Ascending aorta (tissue), 2 donors: ENCODE measurements around the gene HIBCH. TPM values are rescaled to one million over a fixed set of nuclear protein-coding genes. Genes with fewer than 3 reads are reported as not detected.
A peak's percentile ranks its signal among the peaks of the same experiment; 100 is the strongest.
"Not testable (repeated sequence)": the region's sequence is repeated elsewhere in the genome, so short reads cannot be mapped to it uniquely, and the experiment has no call there.

Experiments
- DNase-seq, 2 donors: peaks; one replicate each; pipeline ENCODE4 v3.0.0-alpha.2; 2019; ENCODE audit warnings: low spot score in 2 of 2
- H3K27ac ChIP-seq, 2 donors: fragments of 200-600 bp; sonication (generic); one replicate each; pipeline ENCODE4 v1.5.1; 2016 to 2017; ENCODE audit warnings: mild to moderate bottlenecking in 1 of 2
- H3K27me3 ChIP-seq: fragments of 200-600 bp; sonication (generic); one replicate; pipeline ENCODE4 v1.5.1; 2017
- H3K36me3 ChIP-seq, 2 donors: fragments of 200-600 bp; sonication (generic); one replicate each; pipeline ENCODE4 v1.5.1; 2016
- H3K4me1 ChIP-seq, 2 donors: fragments of 200-600 bp; sonication (generic); one replicate each; pipeline ENCODE4 v1.5.1; 2016 to 2017; ENCODE audit warnings: mild to moderate bottlenecking in 1 of 2
- H3K4me3 ChIP-seq, 2 donors: fragments of 200-600 bp; sonication (generic); one replicate each; pipeline ENCODE4 v1.5.1; 2016 to 2017; ENCODE audit warnings: mild to moderate bottlenecking in 1 of 2
- H3K9me3 ChIP-seq, 2 donors: fragments of 200-600 bp; sonication (generic); one replicate each; pipeline ENCODE4 v1.5.1; 2016
- intact Hi-C: fragments of 100-400 bp; cut with DNase I; formaldehyde crosslinking; loops from one replicate; pipeline ENCODE4 v1.15.1; 2023
- total RNA-seq: library from RNA; depleted of rRNA; stranded (reverse); fragments of >200 nt; gene quantifications from one replicate; pipeline ENCODE4 v1.1.0, GENCODE V29; 2016
- TF ChIP-seq, protein P1 (sequence below), 3 experiments: fragments of 200-600 bp in 2 of 3; fragments of 450-650 bp in 1 of 3; sonication (generic) in 2 of 3; IDR thresholded peaks; one replicate each; pipeline ENCODE4 v1.5.1; 2016 to 2019; ENCODE audit warnings: antibody characterized with exemption in 3 of 3, mild to moderate bottlenecking in 1 of 3, moderate library complexity in 1 of 3

The HIBCH gene
- total RNA-seq, 1 donor from 2014 or later: 3.7 TPM

DNA sequence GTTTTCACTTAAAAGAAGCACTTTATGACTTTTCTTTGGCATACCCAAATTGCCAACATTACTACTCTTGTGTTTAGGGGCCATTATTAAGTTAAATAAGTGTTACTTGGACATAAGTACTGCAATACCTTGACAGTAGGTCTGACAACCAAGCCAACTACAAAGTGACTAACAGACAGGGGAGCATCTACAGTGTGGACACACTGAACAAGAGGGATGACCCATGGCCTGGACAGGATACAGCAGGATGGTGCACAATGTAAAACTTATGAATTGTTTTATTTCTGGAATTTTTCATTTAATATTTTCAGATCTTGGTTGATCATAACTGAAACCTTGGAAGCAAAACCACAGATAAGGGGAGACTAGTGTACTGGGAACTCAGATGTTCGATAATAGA lies 19.8 kb upstream of the HIBCH start:
- TF ChIP-seq, protein P1, sequence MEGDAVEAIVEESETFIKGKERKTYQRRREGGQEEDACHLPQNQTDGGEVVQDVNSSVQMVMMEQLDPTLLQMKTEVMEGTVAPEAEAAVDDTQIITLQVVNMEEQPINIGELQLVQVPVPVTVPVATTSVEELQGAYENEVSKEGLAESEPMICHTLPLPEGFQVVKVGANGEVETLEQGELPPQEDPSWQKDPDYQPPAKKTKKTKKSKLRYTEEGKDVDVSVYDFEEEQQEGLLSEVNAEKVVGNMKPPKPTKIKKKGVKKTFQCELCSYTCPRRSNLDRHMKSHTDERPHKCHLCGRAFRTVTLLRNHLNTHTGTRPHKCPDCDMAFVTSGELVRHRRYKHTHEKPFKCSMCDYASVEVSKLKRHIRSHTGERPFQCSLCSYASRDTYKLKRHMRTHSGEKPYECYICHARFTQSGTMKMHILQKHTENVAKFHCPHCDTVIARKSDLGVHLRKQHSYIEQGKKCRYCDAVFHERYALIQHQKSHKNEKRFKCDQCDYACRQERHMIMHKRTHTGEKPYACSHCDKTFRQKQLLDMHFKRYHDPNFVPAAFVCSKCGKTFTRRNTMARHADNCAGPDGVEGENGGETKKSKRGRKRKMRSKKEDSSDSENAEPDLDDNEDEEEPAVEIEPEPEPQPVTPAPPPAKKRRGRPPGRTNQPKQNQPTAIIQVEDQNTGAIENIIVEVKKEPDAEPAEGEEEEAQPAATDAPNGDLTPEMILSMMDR (IDR thresholded peaks at IDR 0.05): no peak
- Histone ChIP-seq H3K4me1 (peaks cover 0 to 6% of the 10 kb centered on the region in 2 donors), H3K9me3 (no peaks in the 10 kb centered on the region), H3K4me3 (no peak overlapping the region), H3K36me3 (no peaks in the 10 kb centered on the region), H3K27ac (no peak overlapping the region), H3K27me3 (no peaks in the 10 kb centered on the region)
- intact Hi-C loops: loop anchor here (5.0 kb wide), 1 partner anchor 33 kb away; no protein-coding TSS in a partner anchor
- no peak for DNase-seq

DNA sequence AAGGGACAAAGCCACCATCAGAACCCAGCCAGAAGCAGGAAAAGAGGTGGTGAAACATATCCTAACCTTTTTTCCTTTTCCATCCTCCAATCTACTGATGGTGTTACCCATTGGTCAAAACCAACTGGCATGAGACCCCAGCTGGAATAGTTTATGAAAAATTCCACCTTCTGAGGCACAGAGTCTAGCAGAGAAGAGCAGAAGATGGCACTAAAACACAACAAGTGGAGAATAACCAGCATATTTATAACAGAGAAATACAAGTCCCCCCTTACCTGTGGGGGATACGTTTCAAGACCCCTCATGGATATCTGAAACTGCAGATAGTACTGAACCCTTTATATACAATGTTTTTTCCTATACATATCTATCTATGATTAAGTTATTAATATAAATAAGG lies 18.8 kb upstream of the HIBCH start:
- Histone ChIP-seq H3K9me3 (no peaks in the 10 kb centered on the region), H3K27me3 (no peaks in the 10 kb centered on the region), H3K4me1 (peaks cover 0 to 6% of the 10 kb centered on the region in 2 donors), H3K36me3 (no peaks in the 10 kb centered on the region), H3K27ac (no peak overlapping the region), H3K4me3 (no peak overlapping the region)
- intact Hi-C loops: loop anchor here (5.0 kb wide), 1 partner anchor 34 kb away; no protein-coding TSS in a partner anchor
- TF ChIP-seq, protein P1 (IDR thresholded peaks at IDR 0.05): no peak
- DNase-seq: no peak

DNA sequence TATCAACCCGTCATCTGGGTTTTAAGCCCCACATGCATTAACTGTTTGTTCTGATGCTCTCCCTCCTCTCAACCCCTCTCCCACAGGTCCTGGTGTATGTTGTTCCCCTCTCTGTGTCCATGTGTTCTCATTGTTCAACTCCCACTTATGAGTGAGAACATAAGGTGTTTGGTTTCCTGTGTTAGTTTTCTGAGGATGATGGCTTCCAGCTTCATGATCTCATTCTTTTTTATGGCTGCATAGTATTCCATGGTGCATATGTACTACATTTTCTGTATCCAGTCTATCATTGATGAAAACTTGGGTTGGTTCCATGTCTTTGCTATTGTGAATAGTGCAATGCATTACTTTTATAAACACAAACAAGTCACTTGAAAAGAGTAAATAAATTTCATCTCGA lies 16.8 kb upstream of the HIBCH start:
- TF ChIP-seq, protein P1 (IDR thresholded peaks at IDR 0.05): no peak
- Histone ChIP-seq H3K4me1 (peaks cover 0 to 2% of the 10 kb centered on the region in 2 donors), H3K4me3 (no peak overlapping the region), H3K36me3 (no peaks in the 10 kb centered on the region), H3K27ac (no peak overlapping the region), H3K9me3 (no peaks in the 10 kb centered on the region), H3K27me3 (no peaks in the 10 kb centered on the region)
- no peak for DNase-seq
- intact Hi-C loops: loop anchor here (5.0 kb wide), 1 partner anchor 36 kb away; no protein-coding TSS in a partner anchor

DNA sequence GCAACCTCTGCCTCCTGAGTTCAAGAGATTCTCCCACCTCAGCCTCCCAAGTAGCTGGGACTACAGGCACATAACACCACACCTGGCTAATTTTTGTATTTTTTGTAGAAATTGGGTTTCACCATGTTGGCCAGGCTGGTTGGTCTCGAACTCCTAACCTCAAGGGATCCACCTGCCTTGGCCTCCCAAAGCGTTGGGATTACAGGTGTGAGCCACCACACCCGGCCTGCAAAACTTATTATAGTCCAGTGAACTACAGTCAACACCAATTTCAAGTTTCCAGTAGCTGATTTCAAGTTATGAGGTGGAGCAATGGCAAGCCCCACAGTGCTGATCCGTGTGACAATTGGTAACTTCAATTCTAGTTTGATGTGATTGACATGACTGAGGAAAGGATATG lies 16.0 kb upstream of the HIBCH start:
- not testable (repeated sequence) for H3K9me3 ChIP-seq, H3K4me3 ChIP-seq, DNase-seq, H3K36me3 ChIP-seq, H3K4me1 ChIP-seq, H3K27me3 ChIP-seq, H3K27ac ChIP-seq
- intact Hi-C loops: loop anchor here (5.0 kb wide), 1 partner anchor 37 kb away; no protein-coding TSS in a partner anchor

DNA sequence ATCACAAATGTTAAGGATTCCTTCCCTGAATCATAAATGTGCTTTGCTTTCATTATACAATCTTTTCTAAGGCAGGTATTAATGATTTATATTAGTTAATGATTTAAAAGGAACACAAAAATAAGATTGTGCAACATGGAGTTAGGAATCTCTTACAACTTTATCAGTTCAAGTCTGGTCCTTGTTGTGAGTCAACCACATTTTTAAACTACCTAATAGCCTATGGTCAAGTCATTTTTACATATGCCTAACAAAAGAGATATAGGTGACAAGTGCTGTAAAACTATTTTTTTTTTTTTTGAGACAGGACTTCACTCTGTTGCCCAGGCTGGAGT lies 15.6 kb upstream of the HIBCH start:
- no peaks in the 10 kb centered on the region for H3K9me3 ChIP-seq
- no peak overlapping the region for H3K4me3 ChIP-seq
- no peak for DNase-seq
- intact Hi-C loops: loop anchor here (5.0 kb wide), 1 partner anchor 37 kb away; no protein-coding TSS in a partner anchor
- peak overlapping the region in 1 of 2 donors; percentile 73 for H3K27ac ChIP-seq
- H3K36me3 ChIP-seq: no peaks in the 10 kb centered on the region
- TF ChIP-seq, protein P1 (IDR thresholded peaks at IDR 0.05): no peak
- no peaks in the 10 kb centered on the region for H3K27me3 ChIP-seq
- H3K4me1 ChIP-seq: peaks cover 0 to 2% of the 10 kb centered on the region in 2 donors

DNA sequence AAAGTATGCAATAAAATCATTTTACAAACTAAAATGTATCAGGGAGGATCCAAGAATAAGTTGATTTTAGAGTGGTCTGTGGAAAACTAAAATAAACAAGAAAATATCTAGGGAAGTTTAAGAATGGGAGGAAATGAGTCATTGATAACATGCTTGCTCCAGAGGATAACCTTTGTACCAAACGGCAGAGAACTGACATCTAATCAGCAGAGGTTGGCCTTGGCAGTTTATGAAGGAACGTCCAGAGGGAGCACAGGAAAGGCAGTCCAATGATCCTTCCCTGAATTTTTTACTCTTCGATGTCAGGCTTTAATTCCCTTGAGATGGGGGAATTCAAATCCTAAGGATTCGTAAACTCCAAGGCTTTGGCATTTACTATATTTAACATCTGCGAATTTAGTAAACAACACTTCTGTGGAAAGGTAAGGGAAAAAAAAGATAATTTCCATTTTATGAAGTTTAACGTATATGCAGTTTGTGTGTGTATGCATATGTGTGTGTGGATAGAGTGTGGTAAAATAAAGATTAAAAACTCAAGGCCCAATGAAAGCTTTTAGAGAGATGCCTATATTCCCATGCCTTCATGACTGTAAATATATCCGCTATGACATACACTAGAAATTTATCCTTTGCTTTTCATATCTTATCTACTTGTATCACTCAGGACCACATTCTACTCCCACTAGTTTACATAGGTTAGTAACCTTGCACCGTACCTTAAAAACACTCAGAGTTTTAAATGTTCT lies 15.0 kb upstream of the HIBCH start:
- no peak overlapping the region for H3K4me3 ChIP-seq

More for the DNA sequence above, 15.0 kb upstream of the HIBCH start:
- Histone ChIP-seq H3K27me3 (no peaks in the 10 kb centered on the region), H3K4me1 (peaks cover 0 to 2% of the 10 kb centered on the region in 2 donors), H3K27ac (peak overlapping the region; percentile 69 to 73), H3K36me3 (no peaks in the 10 kb centered on the region), H3K9me3 (no peaks in the 10 kb centered on the region)
- intact Hi-C loops: loop anchor here (5.0 kb wide), 1 partner anchor 38 kb away; no protein-coding TSS in a partner anchor
- TF ChIP-seq, protein P1 (IDR thresholded peaks at IDR 0.05): no peak
- DNase-seq: no peak
